NCI-H187 (cell line): Measurements from ENCODE around the gene FAM53B.

Experiments used
- DNase-seq, 2 experiments: peaks; one replicate each; lab custom pipeline; 2025; lab: John Stamatoyannopoulos, UW

FAM53B gene

GRCh38 chr10:124679401-124679800 is 64.8 kb downstream of the FAM53B start:
- DNase-seq = no peak

- no peak for DNase-seq
These were observed 65.5 kb downstream of the FAM53B start for GRCh38 chr10:124678557-124679240.

- no peak for DNase-seq
These were observed 66.2 kb downstream of the FAM53B start for GRCh38 chr10:124677749-124678556.

- no peak for DNase-seq
These were observed 66.9 kb downstream of the FAM53B start for GRCh38 chr10:124677293-124677699.

- DNase-seq = no peak
These were observed 67.6 kb downstream of the FAM53B start for GRCh38 chr10:124676416-124677062.

GRCh38 chr10:124675824-124676223 is 68.4 kb downstream of the FAM53B start:
- no peak for DNase-seq

GRCh38 chr10:124675261-124675660 is 68.9 kb downstream of the FAM53B start:
- no peak for DNase-seq

- peak; percentile 51 to 72 for DNase-seq
These were observed 69.4 kb downstream of the FAM53B start for GRCh38 chr10:124674768-124675222.

GRCh38 chr10:124672181-124672638 is 72.0 kb downstream of the FAM53B start:
- no peak for DNase-seq

GRCh38 chr10:124671486-124672075 is 72.6 kb downstream of the FAM53B start:
- peak in 1 of 2 experiments; percentile 15 for DNase-seq

GRCh38 chr10:124670849-124671248 is 73.3 kb downstream of the FAM53B start:
- peak; percentile 7 to 42 for DNase-seq

- no peak for DNase-seq
These were observed 74.1 kb downstream of the FAM53B start for GRCh38 chr10:124669824-124670654.

GRCh38 chr10:124669141-124669823 is 74.9 kb downstream of the FAM53B start:
- no peak for DNase-seq

GRCh38 chr10:124668517-124669051 is 75.6 kb downstream of the FAM53B start:
- DNase-seq = no peak

- no peak for DNase-seq
These were observed 76.5 kb downstream of the FAM53B start for GRCh38 chr10:124667425-124668345.

GRCh38 chr10:124666494-124666893 is 77.7 kb downstream of the FAM53B start:
- DNase-seq = no peak

- DNase-seq = no peak
These were observed 78.2 kb downstream of the FAM53B start for GRCh38 chr10:124665980-124666379.

GRCh38 chr10:124665558-124665957 is 78.6 kb downstream of the FAM53B start:
- no peak for DNase-seq

- DNase-seq = no peak
These were observed 79.1 kb downstream of the FAM53B start for GRCh38 chr10:124665091-124665490.
